SK-N-MC (cell line): Measurements from ENCODE around the gene RHBG.

Experiments used
- DNase-seq: peaks from one replicate; pipeline ENCODE4 v3.0.0-alpha.2; 2011; ENCODE audit warnings: low read depth, low spot score
- H3K27ac ChIP-seq: fragments of 200-600 bp; sonication (generic); 2 replicates; pipeline ENCODE4 v1.5.1; 2016; ENCODE audit warnings: mixed run types
- H3K36me3 ChIP-seq: fragments of 200-600 bp; sonication (generic); 2 replicates; pipeline ENCODE4 v1.6.1; 2017; ENCODE audit warnings: antibody characterized with exemption, low read length, mixed read lengths; ENCODE audit not compliant: insufficient read depth
- H3K4me3 ChIP-seq: fragments of 200-600 bp; sonication (generic); 2 replicates; pipeline ENCODE4 v1.5.1; 2016
- H3K9ac ChIP-seq: fragments of 200-600 bp; sonication (generic); 2 replicates; pipeline ENCODE4 v1.8.0; 2017; ENCODE audit warnings: mixed run types, mixed read lengths; ENCODE audit not compliant: insufficient read length
- H3K9me3 ChIP-seq: fragments of 200-600 bp; sonication (generic); 2 replicates; pipeline ENCODE4 v1.6.1; 2017; ENCODE audit warnings: low read depth, mild to moderate bottlenecking, antibody characterized with exemption, low read length, moderate library complexity, mixed read lengths
- EZH2 ChIP-seq: fragments of 200-600 bp; sonication (generic); IDR thresholded peaks from one replicate; pipeline ENCODE4 v1.6.1; 2017; ENCODE audit warnings: antibody characterized with exemption
- FOXP2 ChIP-seq: optimal IDR thresholded peaks from 2 replicates; pipeline ENCODE3; 2011; ENCODE audit warnings: mild to moderate bottlenecking, moderate library complexity; ENCODE audit not compliant: insufficient read depth; ENCODE audit errors: extremely low read length, control extremely low read depth
- POLR2AphosphoS5 ChIP-seq: IDR thresholded peaks from 2 replicates; pipeline ENCODE4 v1.6.1; 2012; ENCODE audit warnings: mild to moderate bottlenecking, low read depth, low read length, borderline replicate concordance

Gene RHBG

DNA sequence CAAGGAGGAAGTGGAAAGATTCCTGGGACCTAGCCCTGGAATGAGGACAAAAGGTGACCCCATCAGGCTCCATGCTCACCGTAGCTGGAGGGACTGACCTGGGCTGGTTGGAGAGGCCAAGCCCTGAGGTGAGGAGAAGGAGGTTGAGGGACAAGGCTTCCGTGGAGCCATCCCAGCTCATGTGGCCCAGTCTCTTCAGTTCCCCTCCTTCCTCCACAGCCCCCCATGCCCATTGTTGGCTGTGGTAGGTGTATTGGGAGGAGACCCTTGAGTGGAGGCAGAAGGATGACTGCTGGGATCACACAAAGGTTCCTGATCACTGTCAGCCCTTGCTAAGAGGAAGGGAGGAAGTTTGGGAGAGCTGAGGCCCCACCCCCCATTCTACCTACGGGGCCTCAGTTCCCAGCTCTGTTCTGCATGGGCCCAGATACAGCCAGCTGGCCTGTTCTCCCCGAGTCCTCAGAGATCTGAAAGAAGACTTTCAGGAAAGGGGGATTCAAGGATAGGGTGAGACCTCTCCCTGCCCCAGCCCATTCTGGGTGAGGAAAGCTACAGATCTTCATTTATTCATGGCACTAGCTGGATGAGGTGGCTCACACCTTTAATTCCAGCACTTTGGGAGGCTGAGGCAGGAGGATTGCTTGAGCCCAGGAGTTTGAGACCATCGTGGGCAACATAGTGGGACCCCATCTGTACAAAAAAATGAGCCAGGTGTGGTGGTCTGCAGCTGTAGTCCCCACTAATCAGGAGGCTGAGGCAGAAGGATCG is 17.3 kb downstream of the RHBG start:
- H3K9ac ChIP-seq, result no peak overlapping the region
- no peaks in the 10 kb centered on the region for H3K36me3 ChIP-seq
- no peak overlapping the region for H3K27ac ChIP-seq
- no peak overlapping the region for H3K4me3 ChIP-seq
- no peak for TF ChIP-seq EZH2
- no peak for TF ChIP-seq FOXP2
- no peak for TF ChIP-seq POLR2AphosphoS5
- no peaks in the 10 kb centered on the region for H3K9me3 ChIP-seq
- no peak for DNase-seq

DNA sequence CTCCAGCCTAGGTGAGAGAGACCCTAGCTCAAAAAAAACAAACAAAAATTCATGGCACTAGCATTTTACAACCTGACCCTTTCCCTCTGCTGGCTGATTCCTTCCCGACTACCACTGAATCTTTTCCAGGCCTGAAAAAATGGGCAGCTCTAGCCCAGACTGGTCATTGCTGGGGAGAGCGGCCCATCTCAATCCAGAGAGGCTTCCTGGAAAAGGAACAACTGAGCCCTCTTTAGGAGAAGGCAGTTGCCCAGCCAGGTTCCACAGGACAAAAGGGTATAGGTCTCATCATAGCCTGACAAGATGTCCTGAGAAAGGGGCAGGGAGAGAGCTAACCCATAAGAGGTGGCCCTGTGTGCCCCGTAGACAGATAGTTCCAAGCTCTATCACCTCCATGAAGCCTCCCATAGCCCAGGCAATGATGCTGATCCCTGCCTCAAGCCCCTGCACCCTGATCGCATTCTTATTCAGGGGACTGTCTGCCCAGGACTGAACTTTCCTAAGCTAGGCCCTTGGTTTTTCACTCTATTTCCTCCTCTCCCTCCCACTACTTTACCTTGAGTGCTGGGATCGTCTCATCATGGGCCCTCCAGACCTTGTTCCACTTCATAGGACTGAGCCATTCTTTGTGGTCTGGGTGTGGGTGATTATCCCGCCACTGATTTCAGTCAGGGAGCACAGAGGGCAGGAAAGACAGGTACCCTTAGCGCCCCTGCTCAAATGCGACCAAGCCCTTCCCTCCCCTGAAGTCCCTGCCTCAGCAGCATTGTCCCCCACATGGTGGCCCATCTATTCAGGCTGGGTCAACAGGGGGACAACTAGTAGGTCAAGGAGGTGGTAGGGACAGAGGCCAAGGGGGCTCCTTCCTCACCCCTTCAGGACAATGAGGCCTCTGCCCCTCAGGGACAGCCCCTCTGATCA is 18.2 kb downstream of the RHBG start:
- TF ChIP-seq EZH2 (no peak), FOXP2 (no peak), POLR2AphosphoS5 (no peak)
- no peak overlapping the region for H3K9ac ChIP-seq
- no peaks in the 10 kb centered on the region for H3K9me3 ChIP-seq
- no peak overlapping the region for H3K27ac ChIP-seq
- H3K36me3 ChIP-seq, result no peaks in the 10 kb centered on the region
- no peak for DNase-seq
- H3K4me3 ChIP-seq, result no peak overlapping the region

DNA sequence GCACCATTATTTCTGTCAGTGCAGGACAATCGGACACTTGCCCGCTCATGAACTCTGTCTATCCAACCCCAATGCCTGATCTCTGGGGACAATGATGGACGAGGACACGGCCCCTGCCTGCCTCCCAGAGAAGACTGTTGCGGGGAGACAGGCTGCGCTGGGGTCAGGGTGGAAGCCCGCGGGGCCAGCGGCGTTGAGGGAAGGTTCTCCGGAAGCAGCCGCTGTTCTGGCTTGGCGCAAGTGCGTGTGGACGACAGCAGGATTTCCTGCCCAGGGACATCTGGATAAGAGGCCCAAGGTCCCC is 18.8 kb downstream of the RHBG start:
- Histone ChIP-seq H3K9ac (no peak overlapping the region), H3K4me3 (no peak overlapping the region), H3K27ac (no peak overlapping the region), H3K9me3 (no peaks in the 10 kb centered on the region), H3K36me3 (no peaks in the 10 kb centered on the region)
- TF ChIP-seq EZH2 (no peak), FOXP2 (no peak), POLR2AphosphoS5 (no peak)
- DNase-seq, result no peak

DNA sequence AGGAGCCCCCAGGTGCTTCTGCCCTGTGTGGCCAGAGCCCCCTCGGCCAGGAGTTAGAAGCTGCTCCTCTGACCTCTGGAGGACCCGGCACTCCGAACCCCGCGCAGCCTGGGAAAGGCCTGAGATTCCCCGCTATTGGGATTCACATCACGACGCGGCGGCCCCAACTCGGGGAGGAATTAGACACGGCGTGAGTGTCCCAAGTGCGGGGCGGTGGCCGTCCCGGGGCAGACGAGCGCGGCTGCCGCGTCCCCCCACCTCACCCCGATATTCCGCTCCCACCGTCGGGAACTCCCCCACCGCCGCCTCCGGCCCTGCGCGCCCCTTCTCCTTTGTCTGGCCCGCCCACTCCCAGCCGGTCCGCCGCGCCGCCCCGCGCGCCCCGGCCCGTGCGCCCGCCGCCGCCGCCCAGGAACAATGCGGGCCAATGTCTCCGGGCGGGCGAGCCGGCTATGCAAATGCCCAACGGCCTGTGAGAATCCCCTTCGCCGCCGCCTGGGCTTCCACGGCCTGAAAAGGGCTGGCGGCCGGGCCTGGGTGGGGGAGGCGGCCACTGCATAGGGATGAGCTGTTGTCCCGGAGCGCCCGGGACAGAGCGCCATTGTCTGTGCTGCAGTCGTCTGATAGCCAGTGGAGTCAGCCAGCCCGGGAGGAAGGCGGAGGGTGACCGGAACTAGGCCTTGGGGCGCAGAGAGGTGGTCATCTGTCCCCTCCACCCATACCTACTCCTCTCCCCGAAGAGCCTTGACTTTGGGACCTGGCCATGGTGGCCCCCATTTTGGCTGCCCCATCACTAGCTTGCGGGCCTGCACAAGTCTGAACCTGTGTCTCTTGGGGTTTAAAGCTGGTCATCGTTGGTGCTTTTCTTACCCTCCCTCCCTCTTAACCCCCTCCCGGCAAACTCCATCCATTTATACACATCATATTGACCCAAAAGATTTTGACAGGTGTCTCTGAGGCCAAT is 19.4 kb downstream of the RHBG start:
- Histone ChIP-seq H3K36me3 (no peaks in the 10 kb centered on the region), H3K27ac (no peak overlapping the region), H3K9ac (no peak overlapping the region), H3K9me3 (no peaks in the 10 kb centered on the region), H3K4me3 (no peak overlapping the region)
- DNase-seq, result no peak
- TF ChIP-seq POLR2AphosphoS5 (no peak), FOXP2 (no peak), EZH2 (no peak)

DNA sequence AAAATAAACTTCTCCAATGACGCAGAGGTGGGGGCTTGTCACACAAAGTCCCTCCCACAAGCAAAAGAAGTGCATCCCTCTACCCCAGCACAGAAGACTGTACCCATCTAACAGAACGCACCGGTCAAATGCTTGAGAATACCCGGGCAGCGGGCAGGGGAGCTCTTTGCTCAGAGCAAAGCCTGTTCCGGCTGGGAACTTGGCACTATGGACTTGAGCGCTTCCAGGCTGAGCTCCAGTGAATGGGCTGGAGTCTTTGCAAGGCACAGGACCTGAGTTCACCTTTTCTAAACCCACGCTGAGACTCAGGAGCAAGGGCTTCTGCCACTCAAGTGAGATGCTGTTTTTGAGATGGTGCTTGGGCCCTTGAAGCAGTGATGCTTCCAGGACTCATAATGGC is 20.3 kb downstream of the RHBG start:
- no peak overlapping the region for H3K4me3 ChIP-seq
- no peak overlapping the region for H3K27ac ChIP-seq
- no peaks in the 10 kb centered on the region for H3K9me3 ChIP-seq
- H3K9ac ChIP-seq, result no peak overlapping the region
- TF ChIP-seq POLR2AphosphoS5 (no peak), EZH2 (no peak), FOXP2 (no peak)
- no peaks in the 10 kb centered on the region for H3K36me3 ChIP-seq
- no peak for DNase-seq

DNA sequence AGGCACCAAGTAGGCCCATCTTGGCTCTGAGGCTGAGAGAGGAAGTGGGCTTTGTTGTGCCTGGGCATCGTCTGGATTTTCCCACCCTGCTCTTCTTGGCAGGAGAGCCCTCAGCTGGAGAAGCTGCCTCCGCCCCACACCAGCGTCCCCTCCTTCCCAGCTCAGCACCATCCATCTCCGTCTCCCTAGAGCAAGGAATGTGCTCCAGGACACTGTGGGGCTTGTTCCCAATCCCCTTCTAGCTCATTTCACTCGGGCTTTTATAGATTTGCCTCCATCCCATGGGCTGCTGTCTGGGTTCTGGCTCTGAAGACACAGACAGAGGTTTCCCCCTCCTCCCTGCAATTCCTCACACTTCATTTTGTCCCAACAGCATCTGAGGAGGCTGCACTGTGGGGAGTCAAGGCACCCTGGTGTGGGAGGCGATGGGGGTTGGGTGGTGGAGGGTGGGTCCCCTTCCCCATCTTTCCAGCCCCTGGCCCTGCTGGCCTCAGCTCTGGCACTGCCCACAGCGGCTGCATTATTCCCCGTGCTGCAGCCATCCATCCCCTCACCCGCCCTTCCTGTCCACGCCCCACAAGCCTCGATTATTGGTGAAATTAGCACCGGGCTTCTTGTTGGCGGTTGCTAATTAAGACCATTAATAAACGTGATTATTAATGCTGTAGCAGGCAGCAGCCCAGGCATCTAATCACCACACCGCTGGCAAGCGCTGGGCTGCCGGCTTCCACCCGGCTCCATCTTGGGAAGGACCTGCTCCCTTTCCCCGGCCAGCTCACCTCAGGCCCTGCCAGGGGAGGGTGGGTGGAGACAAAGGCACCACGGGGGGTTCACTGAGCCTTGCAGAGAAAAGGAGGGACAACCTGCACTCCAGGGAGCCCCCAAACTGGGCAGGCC is 21.7 kb downstream of the RHBG start:
- TF ChIP-seq EZH2 (no peak), POLR2AphosphoS5 (no peak), FOXP2 (no peak)
- DNase-seq, result no peak
- Histone ChIP-seq H3K4me3 (no peak overlapping the region), H3K9ac (no peak overlapping the region), H3K36me3 (no peaks in the 10 kb centered on the region), H3K27ac (no peak overlapping the region), H3K9me3 (no peaks in the 10 kb centered on the region)

DNA sequence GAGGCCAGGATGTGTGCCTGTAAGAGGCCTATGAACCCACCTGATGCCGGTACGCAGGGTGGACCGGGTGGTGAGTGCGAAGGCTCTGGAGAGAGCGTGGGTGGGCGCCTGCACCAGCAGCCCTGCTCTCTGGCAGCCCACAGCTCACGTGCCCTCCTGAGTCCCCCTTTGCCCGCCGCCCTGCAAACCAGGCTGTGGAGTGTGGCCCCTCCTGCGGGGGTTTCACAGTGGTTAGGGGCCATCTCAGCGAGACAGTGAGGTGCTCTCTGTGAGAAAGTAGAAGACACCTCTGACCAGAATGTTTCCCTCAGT is 22.3 kb downstream of the RHBG start:
- no peak for TF ChIP-seq POLR2AphosphoS5
- TF ChIP-seq EZH2, result no peak
- no peak for TF ChIP-seq FOXP2
- H3K27ac ChIP-seq, result no peak overlapping the region

More for the DNA sequence above, 22.3 kb downstream of the RHBG start:
- DNase-seq, result no peak
- no peak overlapping the region for H3K4me3 ChIP-seq
- H3K9ac ChIP-seq, result no peak overlapping the region
- no peaks in the 10 kb centered on the region for H3K9me3 ChIP-seq
- H3K36me3 ChIP-seq, result no peaks in the 10 kb centered on the region
